ENCODE measurements around the gene ATP6V0C. TPM values are rescaled to one million over a fixed set of nuclear protein-coding genes. Genes with fewer than 3 reads are reported as not detected.
A peak's percentile ranks its signal among the peaks of the same experiment; 100 is the strongest.

ATP6V0C gene
- total and polyA plus RNA-seq, 2 of the 13 experiments (the other 11 are each of a cell fraction or from before 2014, with no cell fraction given) = 10.4 to 20.1 TPM

GRCh38 chr16:2500918-2501750 is 12.6 kb upstream of the ATP6V0C start (continued):
- TF ChIP-seq ZNF550 (CRISPR knock-in tag; IDR thresholded peaks at IDR 0.05; ENCODE audit: borderline replicate concordance) (no peak), HHEX (CRISPR knock-in tag; IDR thresholded peaks at IDR 0.05) (no peak), ATRX (CRISPR knock-in tag; IDR thresholded peaks at IDR 0.05; ENCODE audit: borderline replicate concordance) (no peak), FOXK1 (CRISPR knock-in tag; IDR thresholded peaks at IDR 0.05; ENCODE audit: borderline replicate concordance, low read depth) (peak; percentile 31; the same call in 1 of the 2 replicates), IKZF4 (CRISPR knock-in tag; IDR thresholded peaks at IDR 0.05; ENCODE audit: borderline replicate concordance, low read depth, not compliant biosample characterization) (no peak), NFAT5 (CRISPR knock-in tag; IDR thresholded peaks at IDR 0.05) (no peak), E2F2 (CRISPR knock-in tag; IDR thresholded peaks at IDR 0.05; ENCODE audit: borderline replicate concordance) (no peak), MAX (IDR thresholded peaks at IDR 0.05) (0 out of 2 replicates have a peak, but pooled peaks have one; percentile 4), ZSCAN5A (CRISPR knock-in tag; IDR thresholded peaks at IDR 0.05; ENCODE audit: borderline replicate concordance) (no peak), SMYD3 (CRISPR knock-in tag; IDR thresholded peaks at IDR 0.05) (no peak), FOXO1 (CRISPR knock-in tag; IDR thresholded peaks at IDR 0.05) (peak; percentile 18; the same call in 1 of the 2 replicates), ZFP36 (IDR thresholded peaks at IDR 0.05; ENCODE audit: borderline replicate concordance, low read depth, low read length, partially characterized antibody) (no peak), ZNF562 (CRISPR knock-in tag; IDR thresholded peaks at IDR 0.05; ENCODE audit: borderline replicate concordance) (no peak), PRDM10 (CRISPR knock-in tag; IDR thresholded peaks at IDR 0.05; ENCODE audit: low read depth) (no peak), KLF12 (CRISPR knock-in tag; IDR thresholded peaks at IDR 0.05; ENCODE audit: borderline replicate concordance) (no peak), ZNF670 (CRISPR knock-in tag; IDR thresholded peaks at IDR 0.05; ENCODE audit: borderline replicate concordance) (peak; percentile 23; the same call in 1 of the 2 replicates)
